ENCODE results near the gene LDLRAD4. TPM values are rescaled to one million over a fixed set of nuclear protein-coding genes. Genes with fewer than 3 reads are reported as not detected.

The LDLRAD4 gene
- total RNA-seq, 1 experiment from 2014 or later: 0.68 TPM

- no peak for DNase-seq (ENCODE audit: low read depth in 1 of 2, low spot score in 2 of 2)
- Histone ChIP-seq H3K27me3 (replicated peaks) (no peaks in the 10 kb centered on the region), H3K27ac (no peak overlapping the region), H3K4me3 (no peak overlapping the region), H3K9me3 (replicated peaks) (no peaks in the 10 kb centered on the region), H3K36me3 (no peaks in the 10 kb centered on the region), H3K4me1 (replicated peaks) (no peaks in the 10 kb centered on the region)
Measured at GRCh38 chr18:13494871-13495445, 276.4 kb downstream of the LDLRAD4 start.

- H3K9me3 ChIP-seq (replicated peaks): no peaks in the 10 kb centered on the region
- H3K4me1 ChIP-seq (replicated peaks): no peaks in the 10 kb centered on the region
- H3K27ac ChIP-seq: no peak overlapping the region
- H3K4me3 ChIP-seq: no peak overlapping the region
- H3K27me3 ChIP-seq (replicated peaks): 0 out of 2 replicates have a peak, but pooled peaks cover 3% of the 10 kb centered on the region
- no peaks in the 10 kb centered on the region for H3K36me3 ChIP-seq
- DNase-seq (ENCODE audit: low read depth in 1 of 2, low spot score in 2 of 2): no peak
Measured at GRCh38 chr18:13495961-13496360, 277.4 kb downstream of the LDLRAD4 start.

- no peaks in the 10 kb centered on the region for H3K9me3 ChIP-seq (replicated peaks)
- H3K27ac ChIP-seq: no peak overlapping the region
- peaks cover 3% of the 10 kb centered on the region; the same call in 1 of the 2 replicates for H3K27me3 ChIP-seq (replicated peaks)
- no peak overlapping the region for H3K4me3 ChIP-seq
- no peaks in the 10 kb centered on the region for H3K36me3 ChIP-seq
- no peaks in the 10 kb centered on the region for H3K4me1 ChIP-seq (replicated peaks)
- DNase-seq (ENCODE audit: low read depth in 1 of 2, low spot score in 2 of 2): no peak
Measured at GRCh38 chr18:13496691-13497281, 278.2 kb downstream of the LDLRAD4 start.

GRCh38 chr18:13499803-13500202 lies 281.2 kb downstream of the LDLRAD4 start:
- Histone ChIP-seq H3K4me1 (replicated peaks) (no peaks in the 10 kb centered on the region), H3K27me3 (replicated peaks) (peaks cover 7% of the 10 kb centered on the region), H3K9me3 (replicated peaks) (no peaks in the 10 kb centered on the region), H3K27ac (no peak overlapping the region), H3K4me3 (no peak overlapping the region), H3K36me3 (no peaks in the 10 kb centered on the region)
- DNase-seq (ENCODE audit: low read depth in 1 of 2, low spot score in 2 of 2): no peak

- no peaks in the 10 kb centered on the region for H3K36me3 ChIP-seq
- H3K9me3 ChIP-seq (replicated peaks): no peaks in the 10 kb centered on the region
- H3K27me3 ChIP-seq (replicated peaks): peaks cover 7% of the 10 kb centered on the region
- H3K4me1 ChIP-seq (replicated peaks): no peaks in the 10 kb centered on the region
- DNase-seq (ENCODE audit: low read depth in 1 of 2, low spot score in 2 of 2): no peak
- H3K27ac ChIP-seq: no peak overlapping the region
- H3K4me3 ChIP-seq: no peak overlapping the region
Measured at GRCh38 chr18:13500227-13500865, 281.8 kb downstream of the LDLRAD4 start.

GRCh38 chr18:13500869-13501542 lies 282.4 kb downstream of the LDLRAD4 start:
- Histone ChIP-seq H3K9me3 (replicated peaks) (no peaks in the 10 kb centered on the region), H3K27me3 (replicated peaks) (peaks cover 7% of the 10 kb centered on the region), H3K27ac (no peak overlapping the region), H3K4me3 (no peak overlapping the region), H3K4me1 (replicated peaks) (no peaks in the 10 kb centered on the region), H3K36me3 (no peaks in the 10 kb centered on the region)
- DNase-seq (ENCODE audit: low read depth in 1 of 2, low spot score in 2 of 2): no peak

- H3K36me3 ChIP-seq: no peaks in the 10 kb centered on the region
- no peaks in the 10 kb centered on the region for H3K9me3 ChIP-seq (replicated peaks)
- DNase-seq (ENCODE audit: low read depth in 1 of 2, low spot score in 2 of 2): no peak
- no peak overlapping the region for H3K4me3 ChIP-seq
- H3K27me3 ChIP-seq (replicated peaks): peaks cover 7% of the 10 kb centered on the region
- H3K4me1 ChIP-seq (replicated peaks): no peaks in the 10 kb centered on the region
- no peak overlapping the region for H3K27ac ChIP-seq
Measured at GRCh38 chr18:13501543-13501887, 283.0 kb downstream of the LDLRAD4 start.

- Histone ChIP-seq H3K4me3 (no peak overlapping the region), H3K36me3 (no peaks in the 10 kb centered on the region), H3K9me3 (replicated peaks) (no peaks in the 10 kb centered on the region), H3K27ac (no peak overlapping the region), H3K4me1 (replicated peaks) (no peaks in the 10 kb centered on the region), H3K27me3 (replicated peaks) (peaks cover 7% of the 10 kb centered on the region)
- DNase-seq (ENCODE audit: low read depth in 1 of 2, low spot score in 2 of 2): no peak
Measured at GRCh38 chr18:13501891-13502290, 283.3 kb downstream of the LDLRAD4 start.

GRCh38 chr18:13502585-13502984 lies 284.0 kb downstream of the LDLRAD4 start:
- Histone ChIP-seq H3K36me3 (no peaks in the 10 kb centered on the region), H3K9me3 (replicated peaks) (no peaks in the 10 kb centered on the region), H3K27me3 (replicated peaks) (peaks cover 7% of the 10 kb centered on the region), H3K4me1 (replicated peaks) (no peaks in the 10 kb centered on the region), H3K4me3 (no peak overlapping the region), H3K27ac (no peak overlapping the region)
- no peak for DNase-seq (ENCODE audit: low read depth in 1 of 2, low spot score in 2 of 2)

GRCh38 chr18:13503836-13504235 lies 285.3 kb downstream of the LDLRAD4 start:
- Histone ChIP-seq H3K4me3 (no peak overlapping the region), H3K36me3 (no peaks in the 10 kb centered on the region), H3K4me1 (replicated peaks) (no peaks in the 10 kb centered on the region), H3K27me3 (replicated peaks) (peaks cover 7% of the 10 kb centered on the region), H3K27ac (no peak overlapping the region), H3K9me3 (replicated peaks) (no peaks in the 10 kb centered on the region)
- no peak for DNase-seq (ENCODE audit: low read depth in 1 of 2, low spot score in 2 of 2)

- Histone ChIP-seq H3K27ac (no peak overlapping the region), H3K9me3 (replicated peaks) (no peaks in the 10 kb centered on the region), H3K36me3 (no peaks in the 10 kb centered on the region), H3K4me1 (replicated peaks) (no peaks in the 10 kb centered on the region), H3K4me3 (no peak overlapping the region), H3K27me3 (replicated peaks) (peaks cover 8% of the 10 kb centered on the region)
- DNase-seq (ENCODE audit: low read depth in 1 of 2, low spot score in 2 of 2): no peak
Measured at GRCh38 chr18:13505780-13506345, 287.3 kb downstream of the LDLRAD4 start.

- Histone ChIP-seq H3K9me3 (replicated peaks) (no peaks in the 10 kb centered on the region), H3K4me1 (replicated peaks) (no peaks in the 10 kb centered on the region), H3K27ac (no peak overlapping the region), H3K36me3 (no peaks in the 10 kb centered on the region), H3K27me3 (replicated peaks) (0 out of 2 replicates have a peak, but pooled peaks cover 6% of the 10 kb centered on the region), H3K4me3 (no peak overlapping the region)
- DNase-seq (ENCODE audit: low read depth in 1 of 2, low spot score in 2 of 2): no peak
Measured at GRCh38 chr18:13510594-13510993, 292.0 kb downstream of the LDLRAD4 start.

GRCh38 chr18:13511961-13512577 lies 293.5 kb downstream of the LDLRAD4 start:
- Histone ChIP-seq H3K9me3 (replicated peaks) (no peaks in the 10 kb centered on the region), H3K4me1 (replicated peaks) (no peaks in the 10 kb centered on the region), H3K4me3 (no peak overlapping the region), H3K36me3 (no peaks in the 10 kb centered on the region), H3K27me3 (replicated peaks) (0 out of 2 replicates have a peak, but pooled peaks cover 6% of the 10 kb centered on the region), H3K27ac (no peak overlapping the region)
- DNase-seq (ENCODE audit: low read depth in 1 of 2, low spot score in 2 of 2): no peak
